GM21390 (cell line): ENCODE results near the gene SPATA46.

ENCODE experiments used
- ATAC-seq: cut with Tn5 transposase; IDR thresholded peaks from one replicate; pipeline ENCODE4 v1.9.1; 2021; ENCODE audit not compliant: unreplicated experiment

Gene SPATA46

GRCh38 chr1:162391790-162392563 lies 15.3 kb upstream of the SPATA46 start:
- no peak for ATAC-seq

- ATAC-seq: no peak
Observed at GRCh38 chr1:162390396-162391185, 13.9 kb upstream of the SPATA46 start.

GRCh38 chr1:162389971-162390370 lies 13.3 kb upstream of the SPATA46 start:
- ATAC-seq: no peak

GRCh38 chr1:162389021-162389818 lies 12.6 kb upstream of the SPATA46 start:
- no peak for ATAC-seq

GRCh38 chr1:162388615-162389014 lies 12.0 kb upstream of the SPATA46 start:
- no peak for ATAC-seq

GRCh38 chr1:162388083-162388594 lies 11.5 kb upstream of the SPATA46 start:
- no peak for ATAC-seq

GRCh38 chr1:162387226-162388082 lies 10.8 kb upstream of the SPATA46 start:
- no peak for ATAC-seq

- ATAC-seq: no peak
Observed at GRCh38 chr1:162386292-162387225, 9.9 kb upstream of the SPATA46 start.

GRCh38 chr1:162385702-162386101 lies 9.0 kb upstream of the SPATA46 start:
- no peak for ATAC-seq

GRCh38 chr1:162385280-162385623 lies 8.6 kb upstream of the SPATA46 start:
- no peak for ATAC-seq

GRCh38 chr1:162384601-162385279 lies 8.1 kb upstream of the SPATA46 start:
- no peak for ATAC-seq

GRCh38 chr1:162384116-162384515 lies 7.5 kb upstream of the SPATA46 start:
- no peak for ATAC-seq

GRCh38 chr1:162383516-162383915 lies 6.9 kb upstream of the SPATA46 start:
- ATAC-seq: no peak

- ATAC-seq: no peak
Observed at GRCh38 chr1:162383091-162383490, 6.4 kb upstream of the SPATA46 start.

GRCh38 chr1:162381941-162382750 lies 5.5 kb upstream of the SPATA46 start:
- ATAC-seq: no peak

- no peak for ATAC-seq
Observed at GRCh38 chr1:162381383-162381782, 4.7 kb upstream of the SPATA46 start, which contains the start of gene C1orf226. Gene C1orf226 (plus strand): TSS chr1:162381728. CDS start chr1:162381902, 174 bp downstream.

GRCh38 chr1:162380061-162380846 lies 3.6 kb upstream of the SPATA46 start:
- no peak for ATAC-seq
